Adipocyte (in vitro differentiated cells): ENCODE results near the gene CFAP126.
"Not testable (repeated sequence)": the region's sequence is repeated elsewhere in the genome, so short reads cannot be mapped to it uniquely, and the experiment has no call there.

Experiments
- DNase-seq: peaks from one replicate; pipeline ENCODE4 v3.0.0-alpha.2; 2015; ENCODE audit warnings: low read depth
- H3K27me3 ChIP-seq: replicated peaks from 2 replicates; pipeline ENCODE4 v1.7.0; 2013; ENCODE audit warnings: mild to moderate bottlenecking, low read length, moderate library complexity; ENCODE audit not compliant: control insufficient read depth, insufficient read depth
- H3K36me3 ChIP-seq: 2 replicates; pipeline ENCODE4 v1.7.0; 2013; ENCODE audit warnings: low read length, mild to moderate bottlenecking, moderate library complexity; ENCODE audit not compliant: control insufficient read depth, insufficient read depth, severe bottlenecking
- H3K4me1 ChIP-seq: 2 replicates; pipeline ENCODE4 v1.7.0; 2013; ENCODE audit warnings: mild to moderate bottlenecking, low read length, moderate library complexity; ENCODE audit not compliant: control insufficient read depth, insufficient read depth
- H3K4me3 ChIP-seq: 2 replicates; pipeline ENCODE4 v1.7.0; 2013; ENCODE audit warnings: mild to moderate bottlenecking, low read length, moderate library complexity
- H3K9ac ChIP-seq: 2 replicates; pipeline ENCODE4 v1.7.0; 2013; ENCODE audit warnings: mild to moderate bottlenecking, low read length, moderate library complexity
- H3K9me3 ChIP-seq: 2 replicates; pipeline ENCODE4 v1.7.0; 2013; ENCODE audit warnings: mild to moderate bottlenecking, low read length, moderate library complexity; ENCODE audit not compliant: control insufficient read depth

CFAP126 gene

GRCh38 chr1:161398900-161399256 is 31.2 kb upstream of the CFAP126 start:
- no peaks in the 10 kb centered on the region for H3K27me3 ChIP-seq
- no peaks in the 10 kb centered on the region for H3K9me3 ChIP-seq
- no peak for DNase-seq
- peak overlapping the region; percentile 94 for H3K9ac ChIP-seq
- peaks cover 18% of the 10 kb centered on the region for H3K4me1 ChIP-seq
- H3K4me3 ChIP-seq, result peak overlapping the region; percentile 92
- no peaks in the 10 kb centered on the region for H3K36me3 ChIP-seq

- not testable (repeated sequence) for H3K27me3 ChIP-seq, H3K4me3 ChIP-seq, H3K9ac ChIP-seq, H3K9me3 ChIP-seq, DNase-seq, H3K36me3 ChIP-seq
- H3K4me1 ChIP-seq, result peaks cover 13% of the 10 kb centered on the region
Measured at GRCh38 chr1:161397038-161397437, 29.4 kb upstream of the CFAP126 start.

- Histone ChIP-seq H3K27me3 (no peaks in the 10 kb centered on the region), H3K36me3 (no peaks in the 10 kb centered on the region), H3K4me1 (peaks cover 10% of the 10 kb centered on the region), H3K9me3 (no peaks in the 10 kb centered on the region), H3K9ac (no peak overlapping the region), H3K4me3 (no peak overlapping the region)
- DNase-seq, result no peak
Measured at GRCh38 chr1:161393151-161393550, 25.5 kb upstream of the CFAP126 start.

- Histone ChIP-seq H3K9ac (no peak overlapping the region), H3K36me3 (no peaks in the 10 kb centered on the region), H3K9me3 (no peaks in the 10 kb centered on the region), H3K4me1 (peaks cover 10% of the 10 kb centered on the region), H3K4me3 (no peak overlapping the region), H3K27me3 (no peaks in the 10 kb centered on the region)
- no peak for DNase-seq
Measured at GRCh38 chr1:161391611-161392010, 23.9 kb upstream of the CFAP126 start.

GRCh38 chr1:161391136-161391535 is 23.5 kb upstream of the CFAP126 start:
- not testable (repeated sequence) for H3K27me3 ChIP-seq, DNase-seq, H3K9me3 ChIP-seq, H3K36me3 ChIP-seq
- Histone ChIP-seq H3K9ac (peak overlapping the region; percentile 90), H3K4me3 (peak overlapping the region; percentile 94), H3K4me1 (peaks cover 10% of the 10 kb centered on the region)

- no peak for DNase-seq
- peak overlapping the region; percentile 90 for H3K9ac ChIP-seq
- peaks cover 10% of the 10 kb centered on the region for H3K4me1 ChIP-seq
- no peaks in the 10 kb centered on the region for H3K27me3 ChIP-seq
- no peaks in the 10 kb centered on the region for H3K9me3 ChIP-seq
- H3K4me3 ChIP-seq, result peak overlapping the region; percentile 94
- H3K36me3 ChIP-seq, result no peaks in the 10 kb centered on the region
Measured at GRCh38 chr1:161390559-161390858, 22.8 kb upstream of the CFAP126 start.

GRCh38 chr1:161389691-161390558 is 22.2 kb upstream of the CFAP126 start:
- no peaks in the 10 kb centered on the region for H3K36me3 ChIP-seq

GRCh38 chr1:161389158-161389557 is 21.5 kb upstream of the CFAP126 start:
- not testable (repeated sequence) for H3K27me3 ChIP-seq, H3K36me3 ChIP-seq, DNase-seq, H3K9me3 ChIP-seq
- H3K9ac ChIP-seq, result peak overlapping the region; percentile 93
- peaks cover 15% of the 10 kb centered on the region for H3K4me1 ChIP-seq
- peak overlapping the region; percentile 85 for H3K4me3 ChIP-seq

More at GRCh38 chr1:161389691-161390558, 22.2 kb upstream of the CFAP126 start:
- H3K4me1 ChIP-seq, result peaks cover 10% of the 10 kb centered on the region
- no peaks in the 10 kb centered on the region for H3K9me3 ChIP-seq
- H3K4me3 ChIP-seq, result peak overlapping the region; percentile 94
- peak; percentile 99 for DNase-seq
- peak overlapping the region; percentile 93 for H3K9ac ChIP-seq
- H3K27me3 ChIP-seq, result no peaks in the 10 kb centered on the region

- Histone ChIP-seq H3K36me3 (no peaks in the 10 kb centered on the region), H3K27me3 (no peaks in the 10 kb centered on the region), H3K9me3 (no peaks in the 10 kb centered on the region), H3K4me1 (peaks cover 20% of the 10 kb centered on the region), H3K4me3 (no peak overlapping the region), H3K9ac (no peak overlapping the region)
- DNase-seq, result no peak
Measured at GRCh38 chr1:161388639-161389038, 21.0 kb upstream of the CFAP126 start.

GRCh38 chr1:161382214-161383019 is 14.7 kb upstream of the CFAP126 start:
- H3K9ac ChIP-seq, result peak overlapping the region; percentile 62
- H3K9me3 ChIP-seq, result no peaks in the 10 kb centered on the region
- H3K27me3 ChIP-seq, result no peaks in the 10 kb centered on the region
- peak overlapping the region; percentile 33 for H3K4me3 ChIP-seq
- H3K4me1 ChIP-seq, result peaks cover 28% of the 10 kb centered on the region
- peak; percentile 88 for DNase-seq
- H3K36me3 ChIP-seq, result no peaks in the 10 kb centered on the region

GRCh38 chr1:161381707-161382106 is 14.0 kb upstream of the CFAP126 start:
- Histone ChIP-seq H3K4me1 (peaks cover 28% of the 10 kb centered on the region), H3K4me3 (no peak overlapping the region), H3K9ac (peak overlapping the region; percentile 64), H3K36me3 (no peaks in the 10 kb centered on the region), H3K9me3 (no peaks in the 10 kb centered on the region), H3K27me3 (no peaks in the 10 kb centered on the region)
- no peak for DNase-seq
